ENCODE data around the gene ERN1. TPM values are rescaled to one million over a fixed set of nuclear protein-coding genes. Genes with fewer than 3 reads are reported as not detected.

ERN1 gene
- total and polyA plus RNA-seq, 2 donors (not counting 1 experiment from before 2014, with no cell fraction given): 3.3 to 11.7 TPM

- no peak for TF ChIP-seq EZH2 (IDR thresholded peaks at IDR 0.05; ENCODE audit: low read length, missing control alignments)
- TF ChIP-seq, protein P1, sequence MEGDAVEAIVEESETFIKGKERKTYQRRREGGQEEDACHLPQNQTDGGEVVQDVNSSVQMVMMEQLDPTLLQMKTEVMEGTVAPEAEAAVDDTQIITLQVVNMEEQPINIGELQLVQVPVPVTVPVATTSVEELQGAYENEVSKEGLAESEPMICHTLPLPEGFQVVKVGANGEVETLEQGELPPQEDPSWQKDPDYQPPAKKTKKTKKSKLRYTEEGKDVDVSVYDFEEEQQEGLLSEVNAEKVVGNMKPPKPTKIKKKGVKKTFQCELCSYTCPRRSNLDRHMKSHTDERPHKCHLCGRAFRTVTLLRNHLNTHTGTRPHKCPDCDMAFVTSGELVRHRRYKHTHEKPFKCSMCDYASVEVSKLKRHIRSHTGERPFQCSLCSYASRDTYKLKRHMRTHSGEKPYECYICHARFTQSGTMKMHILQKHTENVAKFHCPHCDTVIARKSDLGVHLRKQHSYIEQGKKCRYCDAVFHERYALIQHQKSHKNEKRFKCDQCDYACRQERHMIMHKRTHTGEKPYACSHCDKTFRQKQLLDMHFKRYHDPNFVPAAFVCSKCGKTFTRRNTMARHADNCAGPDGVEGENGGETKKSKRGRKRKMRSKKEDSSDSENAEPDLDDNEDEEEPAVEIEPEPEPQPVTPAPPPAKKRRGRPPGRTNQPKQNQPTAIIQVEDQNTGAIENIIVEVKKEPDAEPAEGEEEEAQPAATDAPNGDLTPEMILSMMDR (conservative IDR thresholded peaks at IDR 0.05 in 1 of 2, IDR thresholded peaks at IDR 0.05 in 1 of 2; ENCODE audit: low read depth in 1 of 2, low read length in 2 of 2): no peak
- H3K4me1 ChIP-seq (ENCODE audit: control insufficient read depth, extremely low read depth, insufficient read depth, low read length): peaks cover 7% of the 10 kb centered on the region
- H3K36me3 ChIP-seq (ENCODE audit: control insufficient read depth, insufficient read depth, low read length): no peaks in the 10 kb centered on the region
- no peaks in the 10 kb centered on the region for H3K79me2 ChIP-seq (ENCODE audit: control insufficient read depth, insufficient read depth, low read length)
- H3K27ac ChIP-seq (ENCODE audit: insufficient read depth, low read length): no peak overlapping the region
- no peaks in the 10 kb centered on the region for H4K20me1 ChIP-seq (ENCODE audit: control insufficient read depth, extremely low read depth, insufficient read depth, low read length)
- DNase-seq (ENCODE audit: low read depth in 2 of 2): peak in 1 of 2 donors; percentile 14
- H3K4me2 ChIP-seq (ENCODE audit: extremely low read depth, insufficient read depth, low read length): no peak overlapping the region
- no peaks in the 10 kb centered on the region for H3K9me3 ChIP-seq (ENCODE audit: control insufficient read depth, insufficient read depth, low read depth, low read length)
- no peak overlapping the region for H2AFZ ChIP-seq (ENCODE audit: low read length)
- no peaks in the 10 kb centered on the region for H3K27me3 ChIP-seq (ENCODE audit: control insufficient read depth, insufficient read depth, low read length)
- H3K9ac ChIP-seq (ENCODE audit: insufficient read depth, low read length): no peak overlapping the region
- no peak overlapping the region for H3K4me3 ChIP-seq (replicated peaks in 1 of 4; ENCODE audit: control extremely low read depth in 1 of 4, insufficient read depth in 1 of 4, low read depth in 3 of 4, low read length in 4 of 4)
Observed at GRCh38 chr17:64110379-64111152, 19.4 kb downstream of the ERN1 start.

- H3K79me2 ChIP-seq (ENCODE audit: control insufficient read depth, insufficient read depth, low read length): no peaks in the 10 kb centered on the region
- DNase-seq (ENCODE audit: low read depth in 2 of 2): no peak
- H3K36me3 ChIP-seq (ENCODE audit: control insufficient read depth, insufficient read depth, low read length): no peaks in the 10 kb centered on the region
- H3K9ac ChIP-seq (ENCODE audit: insufficient read depth, low read length): no peak overlapping the region
- H3K27me3 ChIP-seq (ENCODE audit: control insufficient read depth, insufficient read depth, low read length): no peaks in the 10 kb centered on the region
- H3K4me3 ChIP-seq (replicated peaks in 1 of 4; ENCODE audit: control extremely low read depth in 1 of 4, insufficient read depth in 1 of 4, low read depth in 3 of 4, low read length in 4 of 4): no peak overlapping the region
- H4K20me1 ChIP-seq (ENCODE audit: control insufficient read depth, extremely low read depth, insufficient read depth, low read length): no peaks in the 10 kb centered on the region
- H3K9me3 ChIP-seq (ENCODE audit: control insufficient read depth, insufficient read depth, low read depth, low read length): no peaks in the 10 kb centered on the region
- H3K4me2 ChIP-seq (ENCODE audit: extremely low read depth, insufficient read depth, low read length): no peak overlapping the region
- H3K27ac ChIP-seq (ENCODE audit: insufficient read depth, low read length): no peak overlapping the region
- no peak for TF ChIP-seq EZH2 (IDR thresholded peaks at IDR 0.05; ENCODE audit: low read length, missing control alignments)
- TF ChIP-seq, protein P1 (conservative IDR thresholded peaks at IDR 0.05 in 1 of 2, IDR thresholded peaks at IDR 0.05 in 1 of 2; ENCODE audit: low read depth in 1 of 2, low read length in 2 of 2): no peak
- no peak overlapping the region for H2AFZ ChIP-seq (ENCODE audit: low read length)
- no peaks in the 10 kb centered on the region for H3K4me1 ChIP-seq (ENCODE audit: control insufficient read depth, extremely low read depth, insufficient read depth, low read length)
Observed at GRCh38 chr17:64109400-64109799, 20.5 kb downstream of the ERN1 start.

DNA sequence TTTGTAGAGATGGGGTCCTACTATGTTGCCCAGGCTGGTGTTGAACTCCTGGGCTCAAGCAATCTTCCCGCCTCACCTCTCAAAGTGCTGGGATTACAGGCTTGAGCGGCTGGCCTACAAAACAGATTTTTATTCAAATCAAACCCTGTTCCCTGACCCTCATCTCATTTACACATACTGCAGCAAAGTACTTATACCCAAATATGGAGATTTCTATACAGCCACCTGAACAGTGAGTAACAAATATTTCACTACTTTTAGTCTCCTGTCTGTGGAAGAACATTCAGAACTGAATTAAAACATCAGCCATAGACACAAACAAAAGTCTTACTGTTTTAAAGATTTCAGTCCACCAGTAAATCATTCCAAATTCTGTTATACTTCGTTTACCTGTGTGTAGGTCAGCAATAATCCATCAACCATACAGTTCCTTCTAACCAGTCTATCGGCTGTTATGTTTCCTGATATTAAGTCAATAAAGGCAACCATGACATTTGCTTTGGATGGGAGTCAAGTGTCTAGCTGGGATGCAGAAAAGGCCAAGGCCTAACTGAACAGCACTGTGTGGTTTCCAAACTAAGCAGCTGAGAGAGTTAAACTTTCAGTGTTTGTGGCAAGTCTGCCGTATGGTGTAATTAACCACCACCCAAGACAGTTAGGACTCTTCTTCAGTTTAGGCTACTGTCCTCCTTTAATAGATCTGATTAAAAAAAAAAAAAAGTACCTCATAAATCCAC is 22.3 kb downstream of the ERN1 start:
- Histone ChIP-seq H2AFZ (ENCODE audit: low read length) (no peak overlapping the region), H3K36me3 (ENCODE audit: control insufficient read depth, insufficient read depth, low read length) (no peaks in the 10 kb centered on the region), H3K4me1 (ENCODE audit: control insufficient read depth, extremely low read depth, insufficient read depth, low read length) (no peaks in the 10 kb centered on the region), H3K79me2 (ENCODE audit: control insufficient read depth, insufficient read depth, low read length) (no peaks in the 10 kb centered on the region), H3K9ac (ENCODE audit: insufficient read depth, low read length) (no peak overlapping the region), H3K27me3 (ENCODE audit: control insufficient read depth, insufficient read depth, low read length) (no peaks in the 10 kb centered on the region), H4K20me1 (ENCODE audit: control insufficient read depth, extremely low read depth, insufficient read depth, low read length) (no peaks in the 10 kb centered on the region), H3K27ac (ENCODE audit: insufficient read depth, low read length) (no peak overlapping the region), H3K4me3 (replicated peaks in 1 of 4; ENCODE audit: control extremely low read depth in 1 of 4, insufficient read depth in 1 of 4, low read depth in 3 of 4, low read length in 4 of 4) (no peak overlapping the region), H3K9me3 (ENCODE audit: control insufficient read depth, insufficient read depth, low read depth, low read length) (no peaks in the 10 kb centered on the region), H3K4me2 (ENCODE audit: extremely low read depth, insufficient read depth, low read length) (no peak overlapping the region)
- TF ChIP-seq, protein P1 (conservative IDR thresholded peaks at IDR 0.05 in 1 of 2, IDR thresholded peaks at IDR 0.05 in 1 of 2; ENCODE audit: low read depth in 1 of 2, low read length in 2 of 2): no peak
- no peak for TF ChIP-seq EZH2 (IDR thresholded peaks at IDR 0.05; ENCODE audit: low read length, missing control alignments)
- no peak for DNase-seq (ENCODE audit: low read depth in 2 of 2)
